Mesendoderm (in vitro differentiated cells): ENCODE data around the gene AP2M1.
"Not testable (repeated sequence)": the region's sequence is repeated elsewhere in the genome, so short reads cannot be mapped to it uniquely, and the experiment has no call there.

Source experiments
- DNase-seq: peaks from one replicate; pipeline ENCODE4 v3.0.0; 2013
- H2AK5ac ChIP-seq: 2 replicates; pipeline ENCODE4 v1.6.1; 2013; ENCODE audit warnings: low read length, inconsistent platforms
- H2BK120ac ChIP-seq: 2 replicates; pipeline ENCODE4 v1.6.1; 2013; ENCODE audit warnings: low read depth, mild to moderate bottlenecking, low read length, moderate library complexity, mixed read lengths
- H2BK15ac ChIP-seq: replicated peaks from 2 replicates; pipeline ENCODE4 v1.6.1; 2013; ENCODE audit warnings: low read depth, mild to moderate bottlenecking, moderate library complexity
- H2BK5ac ChIP-seq: 2 replicates; pipeline ENCODE4 v1.6.1; 2013; ENCODE audit warnings: low read length, inconsistent platforms
- H3K18ac ChIP-seq: 2 replicates; pipeline ENCODE4 v1.6.1; 2013; ENCODE audit warnings: mild to moderate bottlenecking, low read length, mixed read lengths
- H3K23ac ChIP-seq: one replicate; pipeline ENCODE4 v1.6.1; 2013; ENCODE audit warnings: low read length
- H3K27ac ChIP-seq: 2 replicates; pipeline ENCODE4 v1.5.1; 2013; ENCODE audit warnings: low read depth, mild to moderate bottlenecking, inconsistent platforms, low read length, moderate library complexity
- H3K27me3 ChIP-seq: 2 replicates; pipeline ENCODE4 v1.6.1; 2013; ENCODE audit warnings: low read length, control low read depth, mild to moderate bottlenecking, inconsistent platforms; ENCODE audit not compliant: insufficient read depth, poor library complexity
- H3K36me3 ChIP-seq: 2 replicates; pipeline ENCODE4 v1.6.1; 2013; ENCODE audit warnings: low read length, inconsistent platforms; ENCODE audit not compliant: control insufficient read depth, insufficient read depth
- H3K4ac ChIP-seq: one replicate; pipeline ENCODE4 v1.6.1; 2013; ENCODE audit warnings: low read depth, mild to moderate bottlenecking, low read length, moderate library complexity
- H3K4me1 ChIP-seq: 2 replicates; pipeline ENCODE4 v1.6.1; 2013; ENCODE audit warnings: low read depth, low read length, inconsistent platforms; ENCODE audit not compliant: control insufficient read depth
- H3K4me2 ChIP-seq: 2 replicates; pipeline ENCODE4 v1.6.1; 2013; ENCODE audit warnings: low read length
- H3K4me3 ChIP-seq: 2 replicates; pipeline ENCODE4 v1.5.1; 2013; ENCODE audit warnings: mild to moderate bottlenecking, low read length
- H3K56ac ChIP-seq: one replicate; pipeline ENCODE4 v1.6.1; 2013; ENCODE audit warnings: low read length
- H3K79me1 ChIP-seq: 2 replicates; pipeline ENCODE4 v1.6.1; 2013; ENCODE audit warnings: low read length, inconsistent platforms
- H3K79me2 ChIP-seq: 2 replicates; pipeline ENCODE4 v1.6.1; 2013; ENCODE audit warnings: mild to moderate bottlenecking, low read length; ENCODE audit not compliant: control insufficient read depth, insufficient read depth
- H3K9ac ChIP-seq: 2 replicates; pipeline ENCODE4 v1.6.1; 2013; ENCODE audit warnings: low read length, inconsistent platforms
- H4K5ac ChIP-seq: one replicate; pipeline ENCODE4 v1.6.1; 2013; ENCODE audit warnings: low read length
- H4K8ac ChIP-seq: one replicate; pipeline ENCODE4 v1.6.1; 2013; ENCODE audit warnings: low read depth, mild to moderate bottlenecking, control low read depth, low read length, moderate library complexity
- WGBS: extraction: QIAGEN DNeasy Blood & Tissue Kit; methylation state at CpG from one replicate; pipeline ENCODE4 v1.1.7; 2013; ENCODE audit warnings: low lambda C conversion rate, missing lambda C conversion rate; ENCODE audit not compliant: insufficient coverage; ENCODE audit errors: extremely low coverage; 5-methylcytosine and 5-hydroxymethylcytosine counted together

Gene AP2M1

GRCh38 chr3:184158404-184158803 lies 16.3 kb upstream of the AP2M1 start:
- DNase-seq = no peak
- Histone ChIP-seq H3K36me3 (no peaks in the 10 kb centered on the region), H3K4me3 (no peak overlapping the region), H3K23ac (no peak overlapping the region), H2BK120ac (no peak overlapping the region), H3K27ac (no peak overlapping the region), H2BK15ac (no peak overlapping the region), H3K4me2 (no peak overlapping the region), H3K79me1 (peaks cover 9% of the 10 kb centered on the region), H4K5ac (no peak overlapping the region), H3K56ac (no peak overlapping the region), H3K4me1 (no peaks in the 10 kb centered on the region), H3K79me2 (peaks cover 49% of the 10 kb centered on the region), H2BK5ac (no peak overlapping the region), H3K9ac (no peak overlapping the region), H3K4ac (no peak overlapping the region), H4K8ac (no peak overlapping the region), H3K27me3 (no peaks in the 10 kb centered on the region), H2AK5ac (no peak overlapping the region), H3K18ac (no peak overlapping the region)
- WGBS = no CpG with 5 or more reads among the region's 4 CpGs

GRCh38 chr3:184160456-184160855 lies 14.2 kb upstream of the AP2M1 start:
- no peak overlapping the region for H3K9ac ChIP-seq
- H2BK15ac ChIP-seq = no peak overlapping the region
- H3K36me3 ChIP-seq = peaks cover 7% of the 10 kb centered on the region
- H3K27ac ChIP-seq = no peak overlapping the region
- H3K27me3 ChIP-seq = no peaks in the 10 kb centered on the region
- H4K5ac ChIP-seq = no peak overlapping the region
- H3K23ac ChIP-seq = no peak overlapping the region
- no peak overlapping the region for H2BK5ac ChIP-seq
- no peak overlapping the region for H3K18ac ChIP-seq
- whole genome bisulfite sequencing = no CpG with 5 or more reads among the region's 2 CpGs
- DNase-seq = no peak
- no peak overlapping the region for H3K56ac ChIP-seq
- no peak overlapping the region for H2BK120ac ChIP-seq
- no peak overlapping the region for H4K8ac ChIP-seq
- H3K4me1 ChIP-seq = no peaks in the 10 kb centered on the region
- H3K4me2 ChIP-seq = no peak overlapping the region
- peaks cover 13% of the 10 kb centered on the region for H3K79me1 ChIP-seq
- H2AK5ac ChIP-seq = no peak overlapping the region
- H3K4ac ChIP-seq = no peak overlapping the region
- H3K4me3 ChIP-seq = no peak overlapping the region
- peaks cover 49% of the 10 kb centered on the region for H3K79me2 ChIP-seq

GRCh38 chr3:184162571-184163070 lies 12.0 kb upstream of the AP2M1 start:
- not testable (repeated sequence) for DNase-seq, H4K5ac ChIP-seq, H3K4ac ChIP-seq, H3K18ac ChIP-seq, H3K23ac ChIP-seq, H2BK5ac ChIP-seq, H3K4me3 ChIP-seq, H3K27me3 ChIP-seq, H2AK5ac ChIP-seq, H3K4me2 ChIP-seq, H3K56ac ChIP-seq, H2BK15ac ChIP-seq, H2BK120ac ChIP-seq, H3K9ac ChIP-seq, H4K8ac ChIP-seq, H3K27ac ChIP-seq, H3K4me1 ChIP-seq
- Histone ChIP-seq H3K36me3 (peaks cover 14% of the 10 kb centered on the region), H3K79me2 (peaks cover 32% of the 10 kb centered on the region), H3K79me1 (peaks cover 12% of the 10 kb centered on the region)
- no CpG with 5 or more reads among the region's 8 CpGs for WGBS

GRCh38 chr3:184164648-184165330 lies 9.9 kb upstream of the AP2M1 start:
- H3K18ac ChIP-seq = no peak overlapping the region
- WGBS = no CpG with 5 or more reads among the region's 16 CpGs
- peaks cover 10% of the 10 kb centered on the region for H3K79me1 ChIP-seq
- no peak overlapping the region for H3K4me3 ChIP-seq
- H3K23ac ChIP-seq = no peak overlapping the region
- H2AK5ac ChIP-seq = no peak overlapping the region
- no peaks in the 10 kb centered on the region for H3K4me1 ChIP-seq
- H3K27ac ChIP-seq = no peak overlapping the region
- H2BK15ac ChIP-seq = no peak overlapping the region
- peaks cover 20% of the 10 kb centered on the region for H3K79me2 ChIP-seq
- no peak overlapping the region for H2BK120ac ChIP-seq
- no peak overlapping the region for H3K4me2 ChIP-seq
- no peak overlapping the region for H4K5ac ChIP-seq
- no peak overlapping the region for H4K8ac ChIP-seq
- no peak overlapping the region for H3K4ac ChIP-seq
- DNase-seq = no peak
- no peak overlapping the region for H3K9ac ChIP-seq
- no peak overlapping the region for H3K56ac ChIP-seq
- no peaks in the 10 kb centered on the region for H3K27me3 ChIP-seq
- H3K36me3 ChIP-seq = peaks cover 18% of the 10 kb centered on the region
- no peak overlapping the region for H2BK5ac ChIP-seq

- DNase-seq = no peak
- Histone ChIP-seq H4K8ac (no peak overlapping the region), H3K79me2 (peaks cover 14% of the 10 kb centered on the region), H4K5ac (no peak overlapping the region), H3K56ac (no peak overlapping the region), H3K27ac (no peak overlapping the region), H3K36me3 (peaks cover 18% of the 10 kb centered on the region), H2BK120ac (no peak overlapping the region), H3K18ac (no peak overlapping the region), H3K4me1 (no peaks in the 10 kb centered on the region), H2AK5ac (no peak overlapping the region), H3K4me3 (no peak overlapping the region), H2BK15ac (no peak overlapping the region), H3K79me1 (peaks cover 7% of the 10 kb centered on the region), H3K23ac (no peak overlapping the region), H3K4me2 (no peak overlapping the region), H3K4ac (no peak overlapping the region), H2BK5ac (no peak overlapping the region), H3K27me3 (no peaks in the 10 kb centered on the region), H3K9ac (no peak overlapping the region)
- no CpG with 5 or more reads among the region's 3 CpGs for WGBS
These were observed 9.1 kb upstream of the AP2M1 start for GRCh38 chr3:184165543-184165942.

- H3K4me1 ChIP-seq = no peaks in the 10 kb centered on the region
These were observed 8.0 kb upstream of the AP2M1 start for GRCh38 chr3:184166671-184167070.

More at GRCh38 chr3:184166671-184167070, 8.0 kb upstream of the AP2M1 start:
- Histone ChIP-seq H3K36me3 (peaks cover 18% of the 10 kb centered on the region), H2AK5ac (no peak overlapping the region), H4K5ac (no peak overlapping the region), H3K4ac (no peak overlapping the region), H3K79me1 (peaks cover 6% of the 10 kb centered on the region), H3K4me2 (no peak overlapping the region), H2BK120ac (no peak overlapping the region), H2BK15ac (no peak overlapping the region), H3K18ac (no peak overlapping the region), H3K23ac (no peak overlapping the region), H3K4me3 (no peak overlapping the region), H4K8ac (no peak overlapping the region), H3K27ac (no peak overlapping the region), H3K9ac (no peak overlapping the region), H3K27me3 (no peaks in the 10 kb centered on the region), H3K79me2 (peaks cover 8% of the 10 kb centered on the region), H3K56ac (no peak overlapping the region), H2BK5ac (no peak overlapping the region)
- DNase-seq = no peak
- no CpG with 5 or more reads among the region's 6 CpGs for WGBS
